DND-41 (cell line): ENCODE data around the gene KCP.

Experiments used
- ATAC-seq: fragments of 200-7000 bp; cut with Tn5 transposase; 3 replicates; pipeline ENCODE4 v1.9.1; 2021; ENCODE audit warnings: low read depth; ENCODE audit not compliant: insufficient read depth
- DNase-seq: peaks from one replicate; pipeline ENCODE4 v3.0.0-alpha.2; 2020
- H2AFZ ChIP-seq: 2 replicates; pipeline ENCODE4 v1.6.0; 2012; ENCODE audit warnings: low read depth, low read length
- H3K27ac ChIP-seq: 2 replicates; pipeline ENCODE4 v1.5.1; 2012; ENCODE audit warnings: low read length, inconsistent platforms
- H3K27me3 ChIP-seq: fragments of 200-600 bp; sonication (generic); 2 replicates; pipeline ENCODE4 v1.6.0; 2012; ENCODE audit warnings: low read length, mild to moderate bottlenecking, inconsistent platforms; ENCODE audit not compliant: insufficient read depth, poor library complexity
- H3K36me3 ChIP-seq: 2 replicates; pipeline ENCODE4 v1.5.1; 2012; ENCODE audit warnings: low read length, inconsistent platforms; ENCODE audit not compliant: insufficient read depth
- H3K4me1 ChIP-seq: 2 replicates; pipeline ENCODE4 v1.5.1; 2012; ENCODE audit warnings: mild to moderate bottlenecking, low read length; ENCODE audit not compliant: insufficient read depth
- H3K4me2 ChIP-seq: 2 replicates; pipeline ENCODE4 v1.6.0; 2012; ENCODE audit warnings: mild to moderate bottlenecking, moderate library complexity, low read length, inconsistent platforms; ENCODE audit not compliant: insufficient read depth
- H3K4me3 ChIP-seq, 2 experiments: fragments of 200-600 bp in 1 of 2; shearing (Covaris generic) in 1 of 2; 2 replicates each; pipeline ENCODE4 v1.5.1; 2012 to 2016; ENCODE audit warnings: inconsistent platforms in 2 of 2, low read length in 2 of 2, mild to moderate bottlenecking in 2 of 2, low read depth in 1 of 2, moderate library complexity in 1 of 2
- H3K79me2 ChIP-seq: 2 replicates; pipeline ENCODE4 v1.6.0; 2012; ENCODE audit warnings: low read length, inconsistent platforms; ENCODE audit not compliant: insufficient read depth
- H3K9ac ChIP-seq: 2 replicates; pipeline ENCODE4 v1.6.0; 2012; ENCODE audit warnings: low read depth, mild to moderate bottlenecking, inconsistent platforms, low read length, moderate library complexity
- H3K9me3 ChIP-seq: 2 replicates; pipeline ENCODE4 v1.5.1; 2012; ENCODE audit warnings: low read length, moderate library complexity, mild to moderate bottlenecking, inconsistent platforms; ENCODE audit not compliant: insufficient read depth, severe bottlenecking
- H4K20me1 ChIP-seq: 2 replicates; pipeline ENCODE4 v1.6.0; 2012; ENCODE audit warnings: low read length; ENCODE audit not compliant: insufficient read depth
- EZH2 ChIP-seq: IDR thresholded peaks from 3 replicates; pipeline ENCODE4 v1.6.1; 2012; ENCODE audit warnings: borderline replicate concordance, low read depth, mild to moderate bottlenecking, moderate library complexity, low read length, inconsistent platforms; ENCODE audit not compliant: severe bottlenecking
- TF ChIP-seq, protein P1 (sequence below): IDR thresholded peaks from 2 replicates; pipeline ENCODE4 v1.5.1; 2012; ENCODE audit warnings: borderline replicate concordance, low read length, moderate library complexity, mild to moderate bottlenecking; ENCODE audit not compliant: poor library complexity, severe bottlenecking; ENCODE audit errors: extremely low read depth

The KCP gene

DNA sequence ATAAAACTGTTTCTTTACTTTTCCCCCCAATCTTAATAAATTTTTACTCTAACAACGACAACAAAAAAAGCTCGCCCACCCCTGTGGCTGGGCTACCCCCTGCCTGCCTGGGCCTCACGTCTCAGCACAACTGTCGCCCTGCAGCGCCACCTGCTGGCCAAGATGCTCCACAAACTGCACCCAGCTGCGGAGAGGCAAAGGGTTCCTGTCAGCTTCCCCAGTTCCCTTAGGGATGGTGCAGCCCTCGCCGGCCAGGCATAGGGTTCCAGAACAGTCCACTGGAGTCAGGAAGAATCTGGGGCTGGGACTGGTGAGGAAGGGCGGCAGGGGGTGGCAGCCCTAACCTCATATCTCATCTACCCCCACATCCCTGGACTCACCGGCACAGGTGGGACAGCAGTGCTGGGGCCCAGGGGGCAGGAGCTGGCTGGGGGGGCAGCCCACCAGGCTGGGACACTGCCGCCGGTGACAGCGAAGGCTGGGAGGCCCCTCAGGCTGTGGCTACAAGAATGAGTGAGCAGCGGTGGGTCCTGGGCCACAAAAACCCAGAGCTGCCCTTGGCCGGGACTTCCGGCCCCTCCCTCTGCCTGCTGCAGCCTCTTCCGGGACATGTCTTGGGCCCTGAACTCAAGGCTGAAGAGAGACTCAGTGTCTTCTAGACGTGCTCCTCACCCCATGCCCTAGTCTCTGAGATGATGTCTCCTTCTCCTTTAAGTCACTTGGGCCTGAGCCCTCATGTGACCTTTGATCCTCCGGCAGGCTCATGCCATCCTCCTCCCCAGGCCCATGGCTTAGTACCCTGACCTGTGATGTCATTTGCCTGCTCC is 26.7 kb downstream of the KCP start:
- Histone ChIP-seq H3K79me2 (no peaks in the 10 kb centered on the region), H2AFZ (no peak overlapping the region), H3K27me3 (no peaks in the 10 kb centered on the region), H3K27ac (no peak overlapping the region), H3K4me1 (no peaks in the 10 kb centered on the region), H3K4me3 (no peak overlapping the region), H3K9me3 (no peaks in the 10 kb centered on the region), H4K20me1 (no peaks in the 10 kb centered on the region; the same call in 1 of the 2 replicates), H3K4me2 (no peak overlapping the region), H3K36me3 (no peaks in the 10 kb centered on the region), H3K9ac (no peak overlapping the region)
- ATAC-seq (peak; percentile 86), DNase-seq (peak; percentile 77)
- TF ChIP-seq, protein P1, sequence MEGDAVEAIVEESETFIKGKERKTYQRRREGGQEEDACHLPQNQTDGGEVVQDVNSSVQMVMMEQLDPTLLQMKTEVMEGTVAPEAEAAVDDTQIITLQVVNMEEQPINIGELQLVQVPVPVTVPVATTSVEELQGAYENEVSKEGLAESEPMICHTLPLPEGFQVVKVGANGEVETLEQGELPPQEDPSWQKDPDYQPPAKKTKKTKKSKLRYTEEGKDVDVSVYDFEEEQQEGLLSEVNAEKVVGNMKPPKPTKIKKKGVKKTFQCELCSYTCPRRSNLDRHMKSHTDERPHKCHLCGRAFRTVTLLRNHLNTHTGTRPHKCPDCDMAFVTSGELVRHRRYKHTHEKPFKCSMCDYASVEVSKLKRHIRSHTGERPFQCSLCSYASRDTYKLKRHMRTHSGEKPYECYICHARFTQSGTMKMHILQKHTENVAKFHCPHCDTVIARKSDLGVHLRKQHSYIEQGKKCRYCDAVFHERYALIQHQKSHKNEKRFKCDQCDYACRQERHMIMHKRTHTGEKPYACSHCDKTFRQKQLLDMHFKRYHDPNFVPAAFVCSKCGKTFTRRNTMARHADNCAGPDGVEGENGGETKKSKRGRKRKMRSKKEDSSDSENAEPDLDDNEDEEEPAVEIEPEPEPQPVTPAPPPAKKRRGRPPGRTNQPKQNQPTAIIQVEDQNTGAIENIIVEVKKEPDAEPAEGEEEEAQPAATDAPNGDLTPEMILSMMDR: peak; percentile 94
- no peak for TF ChIP-seq EZH2

GRCh38 chr7:128882134-128882533 is 28.4 kb downstream of the KCP start:
- no peaks in the 10 kb centered on the region for H3K27me3 ChIP-seq
- DNase-seq: no peak
- H3K79me2 ChIP-seq: no peaks in the 10 kb centered on the region
- H3K27ac ChIP-seq: no peak overlapping the region
- H3K4me3 ChIP-seq: no peak overlapping the region
- no peak overlapping the region for H2AFZ ChIP-seq
- 0 out of 2 replicates have a peak, but pooled peaks cover 4% of the 10 kb centered on the region for H3K4me1 ChIP-seq
- no peaks in the 10 kb centered on the region for H4K20me1 ChIP-seq
- no peak overlapping the region for H3K9ac ChIP-seq
- no peaks in the 10 kb centered on the region for H3K9me3 ChIP-seq
- ATAC-seq: no peak
- TF ChIP-seq EZH2: no peak
- TF ChIP-seq, protein P1: no peak
- H3K36me3 ChIP-seq: no peaks in the 10 kb centered on the region
- no peak overlapping the region for H3K4me2 ChIP-seq

DNA sequence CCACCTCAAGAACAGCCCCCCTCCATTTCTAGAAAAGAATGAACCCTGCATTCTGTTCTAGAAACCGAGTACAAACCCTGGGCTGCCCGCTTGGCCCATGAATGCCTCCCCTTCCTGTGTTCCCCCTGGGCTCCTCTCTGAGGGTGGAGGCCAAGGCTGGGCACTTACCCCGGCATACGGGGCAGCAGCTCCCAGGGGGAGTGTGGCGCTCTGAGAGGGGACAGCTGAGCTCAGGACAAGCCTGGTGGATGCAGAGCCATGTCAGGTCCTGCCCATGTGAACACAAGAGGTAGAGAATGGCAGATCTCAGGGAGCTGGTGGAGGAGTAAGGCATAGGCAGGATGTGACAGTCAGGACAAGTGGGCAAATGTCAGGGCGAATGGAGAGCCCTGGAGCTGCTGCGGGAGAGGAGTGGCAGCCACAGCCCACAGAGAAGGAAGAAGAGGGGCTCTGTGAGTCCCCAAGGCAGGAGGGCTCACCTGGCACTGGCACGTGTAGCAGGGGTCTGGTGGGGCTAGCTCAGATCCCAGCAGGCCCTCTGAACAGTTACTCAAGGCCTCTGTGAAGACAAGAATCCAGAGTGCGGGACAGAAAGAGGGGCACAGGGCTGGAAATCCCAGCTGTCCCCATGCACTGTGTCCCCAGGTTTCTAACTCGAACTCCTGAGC is 28.9 kb downstream of the KCP start:
- no peaks in the 10 kb centered on the region for H3K9me3 ChIP-seq
- no peak for TF ChIP-seq EZH2
- TF ChIP-seq, protein P1: no peak
- H3K79me2 ChIP-seq: no peaks in the 10 kb centered on the region
- no peak for ATAC-seq
- H2AFZ ChIP-seq: no peak overlapping the region
- no peaks in the 10 kb centered on the region for H3K27me3 ChIP-seq
- 0 out of 2 replicates have a peak, but pooled peaks cover 4% of the 10 kb centered on the region for H3K4me1 ChIP-seq
- H4K20me1 ChIP-seq: no peaks in the 10 kb centered on the region
- no peak overlapping the region for H3K4me2 ChIP-seq
- no peak overlapping the region for H3K9ac ChIP-seq
- no peak overlapping the region for H3K27ac ChIP-seq
- no peak for DNase-seq
- H3K36me3 ChIP-seq: no peaks in the 10 kb centered on the region
- no peak overlapping the region for H3K4me3 ChIP-seq
